BE2C (cell line): ENCODE results near the gene SDHC.

ENCODE experiments used
- DNase-seq: peaks from one replicate; pipeline ENCODE4 v3.0.0-alpha.2; 2020
- H3K27me3 ChIP-seq: fragments of 250-450 bp; sonication (Bioruptor Pico); 2 replicates; pipeline ENCODE4 v1.5.1; 2020; ENCODE audit warnings: mild to moderate bottlenecking
- H3K36me3 ChIP-seq: fragments of 250-450 bp; sonication (Bioruptor Pico); 2 replicates; pipeline ENCODE4 v1.5.1; 2020; ENCODE audit warnings: mild to moderate bottlenecking
- H3K4me1 ChIP-seq: fragments of 250-450 bp; sonication (Bioruptor Pico); 2 replicates; pipeline ENCODE4 v1.5.1; 2020
- H3K4me3 ChIP-seq: 2 replicates; pipeline ENCODE4 v1.5.1; 2011; ENCODE audit warnings: low read depth, low read length
- H3K9me3 ChIP-seq: fragments of 250-450 bp; sonication (Bioruptor Pico); 2 replicates; pipeline ENCODE4 v1.5.1; 2020
- CTCF ChIP-seq: IDR thresholded peaks from 2 replicates; pipeline ENCODE4 v1.5.1; 2012; ENCODE audit warnings: mild to moderate bottlenecking, low read depth, low read length

Gene SDHC

GRCh38 chr1:161350671-161351070 is 36.5 kb downstream of the SDHC start:
- Histone ChIP-seq H3K36me3 (peaks cover 5% of the 10 kb centered on the region; the same call in 1 of the 2 replicates), H3K4me3 (no peak overlapping the region), H3K9me3 (no peaks in the 10 kb centered on the region), H3K27me3 (no peaks in the 10 kb centered on the region), H3K4me1 (peaks cover 6% of the 10 kb centered on the region; the same call in 1 of the 2 replicates)
- no peak for DNase-seq
- no peak for TF ChIP-seq CTCF

- Histone ChIP-seq H3K4me3 (no peak overlapping the region), H3K9me3 (no peaks in the 10 kb centered on the region), H3K36me3 (peaks cover 5% of the 10 kb centered on the region; the same call in 1 of the 2 replicates), H3K27me3 (no peaks in the 10 kb centered on the region), H3K4me1 (peaks cover 6% of the 10 kb centered on the region; the same call in 1 of the 2 replicates)
- no peak for DNase-seq
- no peak for TF ChIP-seq CTCF
Measured at GRCh38 chr1:161351482-161351881, 37.3 kb downstream of the SDHC start.

GRCh38 chr1:161357073-161357472 is 42.9 kb downstream of the SDHC start:
- H3K4me3 ChIP-seq = no peak overlapping the region
- TF ChIP-seq CTCF = no peak
- H3K9me3 ChIP-seq = no peaks in the 10 kb centered on the region
- no peaks in the 10 kb centered on the region for H3K27me3 ChIP-seq
- peaks cover 6% of the 10 kb centered on the region; the same call in 1 of the 2 replicates for H3K4me1 ChIP-seq
- no peak for DNase-seq
- peaks cover 4% of the 10 kb centered on the region for H3K36me3 ChIP-seq

GRCh38 chr1:161359291-161359690 is 45.1 kb downstream of the SDHC start:
- H3K4me3 ChIP-seq = no peak overlapping the region
- peaks cover 6% of the 10 kb centered on the region; the same call in 1 of the 2 replicates for H3K4me1 ChIP-seq
- peak; percentile 19 for DNase-seq
- H3K36me3 ChIP-seq = peaks cover 4% of the 10 kb centered on the region
- H3K27me3 ChIP-seq = no peaks in the 10 kb centered on the region
- TF ChIP-seq CTCF = no peak
- no peaks in the 10 kb centered on the region for H3K9me3 ChIP-seq

GRCh38 chr1:161364332-161364731 is 50.2 kb downstream of the SDHC start:
- TF ChIP-seq CTCF = no peak
- Histone ChIP-seq H3K36me3 (peaks cover 5% of the 10 kb centered on the region), H3K4me3 (no peak overlapping the region), H3K4me1 (peaks cover 11% of the 10 kb centered on the region), H3K27me3 (no peaks in the 10 kb centered on the region), H3K9me3 (no peaks in the 10 kb centered on the region)
- no peak for DNase-seq

GRCh38 chr1:161365207-161365606 is 51.0 kb downstream of the SDHC start:
- DNase-seq = no peak
- Histone ChIP-seq H3K9me3 (no peaks in the 10 kb centered on the region), H3K36me3 (peaks cover 5% of the 10 kb centered on the region)

More at GRCh38 chr1:161365207-161365606, 51.0 kb downstream of the SDHC start:
- H3K4me3 ChIP-seq = no peak overlapping the region
- H3K27me3 ChIP-seq = no peaks in the 10 kb centered on the region
- TF ChIP-seq CTCF = no peak
- peaks cover 8% of the 10 kb centered on the region for H3K4me1 ChIP-seq
